ENCODE results near the gene LAMC3.

- TF ChIP-seq POLR2A (IDR thresholded peaks at IDR 0.05) (no peak), POLR2AphosphoS5 (IDR thresholded peaks at IDR 0.05) (no peak)
These were observed 69.7 kb downstream of the LAMC3 start for GRCh38 chr9:131078427-131079366.

All from breast epithelium (tissue), 3 donors.